ENCODE measurements around the gene CX3CL1. TPM values are rescaled to one million over a fixed set of nuclear protein-coding genes. Genes with fewer than 3 reads are reported as not detected.

The CX3CL1 gene
- total and polyA plus RNA-seq, 10 of the 15 experiments (the other 5 are each of a cell fraction or from before 2014, with no cell fraction given), result 0.03 to 1.2 (median 0.46) TPM

- H3K9ac ChIP-seq (ENCODE audit: control insufficient read depth, insufficient read depth, low read length), result no peak overlapping the region
- H4K20me1 ChIP-seq (ENCODE audit: control insufficient read depth, insufficient read depth), result no peaks in the 10 kb centered on the region
- ATAC-seq (no peak), DNase-seq (ENCODE audit: low read depth, low spot score) (no peak), FAIRE-seq (no peak)
- no peaks in the 10 kb centered on the region; the same call in 2 of the 3 replicates for H3K9me3 ChIP-seq (replicated peaks; ENCODE audit: control insufficient read depth, insufficient read depth, low read length)
- H3K4me3 ChIP-seq, result no peak overlapping the region
- ChIA-PET CTCF (interaction anchor here (1.2 kb wide), 1 partner anchor 10 kb away, joined by 4 read pairs; the partner anchor contains the start of gene CCL17), POLR2A (interaction anchor here (1.4 kb wide), 1 partner anchor 10 kb away, joined by 4 read pairs; the partner anchor contains the start of gene CCL17), SMC1A (ENCODE audit: uncharacterized antibody, unreplicated experiment) (interaction anchor here (1.0 to 1.3 kb wide), 5 partner anchors 9 to 73 kb away, joined by 3 to 4 read pairs (median 3); partner anchors contain the start of gene CCL17), RAD21 (ENCODE audit: unreplicated experiment) (no interaction called here)
- intact Hi-C loops (cut with micrococcal nuclease; ENCODE audit: unreplicated experiment), result no loop called here
- no peak overlapping the region for H3K4me2 ChIP-seq (ENCODE audit: control insufficient read depth, insufficient read depth)
- WGBS (ENCODE audit: insufficient coverage, insufficient replicate concordance, low lambda C conversion rate, missing lambda C conversion rate), result 65% methylated on average over 7 of the region's 7 CpGs
- in situ Hi-C loops (cut with MboI), result no loop called here
- no TSS peak for BruUV-seq (replicated peaks)
- H3K27me3 ChIP-seq (replicated peaks in 1 of 2; ENCODE audit: control insufficient read depth in 2 of 2, insufficient read depth in 2 of 2, low read length in 1 of 2), result no peaks in the 10 kb centered on the region
- H3K4me1 ChIP-seq (ENCODE audit: control insufficient read depth, insufficient read depth, low read length), result peaks cover under 1% of the 10 kb centered on the region
- no peaks in the 10 kb centered on the region for H3K79me2 ChIP-seq (ENCODE audit: control insufficient read depth, insufficient read depth, low read length)
- H3K36me3 ChIP-seq (ENCODE audit: control insufficient read depth in 2 of 2, insufficient read depth in 2 of 2, low read length in 1 of 2), result no peaks in the 10 kb centered on the region
- no peak overlapping the region for H2AFZ ChIP-seq (ENCODE audit: control insufficient read depth, low read depth, low read length)
- no peak overlapping the region for H3K27ac ChIP-seq (ENCODE audit: control insufficient read depth, insufficient read depth)
- no peak for TF ChIP-seq HDGF (IDR thresholded peaks at IDR 0.05)
- no peak for TF ChIP-seq FOS (IDR thresholded peaks at IDR 0.05; ENCODE audit: borderline replicate concordance, extremely low read depth, insufficient read length)
- TF ChIP-seq FOXM1 (IDR thresholded peaks at IDR 0.05; ENCODE audit: low read depth, low read length), result no peak
- TF ChIP-seq BMI1 (IDR thresholded peaks at IDR 0.05; ENCODE audit: borderline replicate concordance), result no peak
- TF ChIP-seq POLR2AphosphoS5 (IDR thresholded peaks at IDR 0.05; ENCODE audit: low read length), result no peak
- TF ChIP-seq ZNF622 (IDR thresholded peaks at IDR 0.05), result no peak
- TF ChIP-seq EGR1 (IDR thresholded peaks at IDR 0.05; ENCODE audit: borderline replicate concordance in 1 of 2, low read depth in 2 of 2, low read length in 2 of 2), result no peak
- no peak for TF ChIP-seq SUPT20H (IDR thresholded peaks at IDR 0.05; ENCODE audit: borderline replicate concordance, control insufficient read depth, low read depth, low read length)
- TF ChIP-seq IRF3 (IDR thresholded peaks at IDR 0.05), result no peak
- TF ChIP-seq BCLAF1 (IDR thresholded peaks at IDR 0.05), result no peak
- TF ChIP-seq ATF3 (IDR thresholded peaks at IDR 0.05; ENCODE audit: borderline replicate concordance, extremely low read depth, low read depth, low read length), result no peak
- no peak for TF ChIP-seq ZBTB40 (IDR thresholded peaks at IDR 0.05; ENCODE audit: borderline replicate concordance)
- no peak for TF ChIP-seq SP1 (IDR thresholded peaks at IDR 0.05; ENCODE audit: low read depth, low read length)
- TF ChIP-seq JUND (IDR thresholded peaks at IDR 0.05; ENCODE audit: low read depth, low read length), result no peak
- no peak for TF ChIP-seq NRF1 (conservative IDR thresholded peaks at IDR 0.05; ENCODE audit: low read depth, low read length)
These were observed 22.2 kb downstream of the CX3CL1 start for GRCh38 chr16:57394444-57394843.
